Sigmoid colon (tissue), 7 donors: ENCODE data around the gene CAMTA1. TPM values are rescaled to one million over a fixed set of nuclear protein-coding genes. Genes with fewer than 3 reads are reported as not detected.

ENCODE experiments used
- DNase-seq: peaks from one replicate; pipeline ENCODE4 v3.0.0-alpha.2; 2019
- H3K27ac ChIP-seq, 4 donors: fragments of 200-600 bp; sonication (generic); one replicate each; pipeline ENCODE4 v1.5.1; 2016 to 2019; ENCODE audit warnings: mild to moderate bottlenecking in 1 of 4
- H3K27me3 ChIP-seq, 3 donors: fragments of 200-600 bp; sonication (generic); one replicate each; pipeline ENCODE4 v1.5.1; 2019; ENCODE audit warnings: mild to moderate bottlenecking in 1 of 3
- H3K36me3 ChIP-seq, 4 donors: fragments of 200-600 bp; sonication (generic); one replicate each; pipeline ENCODE4 v1.5.1; 2016 to 2019
- H3K4me1 ChIP-seq, 4 donors: fragments of 200-600 bp; sonication (generic); one replicate each; pipeline ENCODE4 v1.5.1; 2017 to 2019
- H3K4me3 ChIP-seq, 4 donors: fragments of 200-600 bp; sonication (generic); one replicate each; pipeline ENCODE4 v1.5.1; 2017 to 2019; ENCODE audit warnings: mild to moderate bottlenecking in 2 of 4, moderate library complexity in 1 of 4
- H3K9me3 ChIP-seq, 4 donors: fragments of 200-600 bp in 3 of 4; sonication (generic) in 3 of 4; one replicate each; pipeline versions ENCODE4 v1.5.1 to v1.6.1; 2013 to 2019
- EP300 ChIP-seq, 4 donors: sonication (generic); formaldehyde crosslinking; IDR thresholded peaks; one replicate each; pipeline ENCODE4 v1.6.1; 2017; ENCODE audit warnings: antibody characterized with exemption in 4 of 4
- POLR2A ChIP-seq, 2 donors: fragments of 450-650 bp; IDR thresholded peaks; one replicate each; pipeline ENCODE4 v1.6.1; 2016; ENCODE audit warnings: antibody characterized with exemption in 2 of 2, mild to moderate bottlenecking in 2 of 2, moderate library complexity in 2 of 2
- POLR2AphosphoS5 ChIP-seq, 4 donors: sonication (generic); formaldehyde crosslinking; IDR thresholded peaks; one replicate each; pipeline ENCODE4 v1.6.1; 2017; ENCODE audit warnings: antibody characterized with exemption in 4 of 4
- WGBS, 2 donors: extraction: QIAGEN DNeasy Blood & Tissue Kit; methylation state at CpG; one replicate each; pipeline ENCODE4 v1.1.7; 2013; 5-methylcytosine and 5-hydroxymethylcytosine counted together
- intact Hi-C: fragments of 100-400 bp; cut with DNase I; formaldehyde crosslinking; loops from one replicate; pipeline ENCODE4 v1.15.1; 2023
- polyA plus RNA-seq, 3 donors: library from polyadenylated mRNA; stranded (reverse); fragments of 200-250 nt; gene quantifications; one replicate each; pipeline ENCODE4 v1.2.3, GENCODE V29; 2013
- total RNA-seq, 4 donors: library from RNA; depleted of rRNA; stranded (reverse); fragments of >200 nt; gene quantifications; one replicate each; pipeline ENCODE4 v1.1.0, GENCODE V29; 2016
- TF ChIP-seq, protein P1 (sequence below), 4 experiments: fragments of 450-650 bp in 3 of 4; fragments of 200-600 bp in 1 of 4; IDR thresholded peaks; one replicate each; pipeline ENCODE4 v1.5.1; 2016 to 2019; ENCODE audit warnings: antibody characterized with exemption in 4 of 4, mild to moderate bottlenecking in 3 of 4, moderate library complexity in 2 of 4
- donor health status: healthy with polysubstance abuse.
- donor health status: Bipolar disorder and iron deficiency.
- donor health status: healthy.

Gene CAMTA1
- total and polyA plus RNA-seq, 7 donors = 97.9 to 196 (median 177) TPM

DNA sequence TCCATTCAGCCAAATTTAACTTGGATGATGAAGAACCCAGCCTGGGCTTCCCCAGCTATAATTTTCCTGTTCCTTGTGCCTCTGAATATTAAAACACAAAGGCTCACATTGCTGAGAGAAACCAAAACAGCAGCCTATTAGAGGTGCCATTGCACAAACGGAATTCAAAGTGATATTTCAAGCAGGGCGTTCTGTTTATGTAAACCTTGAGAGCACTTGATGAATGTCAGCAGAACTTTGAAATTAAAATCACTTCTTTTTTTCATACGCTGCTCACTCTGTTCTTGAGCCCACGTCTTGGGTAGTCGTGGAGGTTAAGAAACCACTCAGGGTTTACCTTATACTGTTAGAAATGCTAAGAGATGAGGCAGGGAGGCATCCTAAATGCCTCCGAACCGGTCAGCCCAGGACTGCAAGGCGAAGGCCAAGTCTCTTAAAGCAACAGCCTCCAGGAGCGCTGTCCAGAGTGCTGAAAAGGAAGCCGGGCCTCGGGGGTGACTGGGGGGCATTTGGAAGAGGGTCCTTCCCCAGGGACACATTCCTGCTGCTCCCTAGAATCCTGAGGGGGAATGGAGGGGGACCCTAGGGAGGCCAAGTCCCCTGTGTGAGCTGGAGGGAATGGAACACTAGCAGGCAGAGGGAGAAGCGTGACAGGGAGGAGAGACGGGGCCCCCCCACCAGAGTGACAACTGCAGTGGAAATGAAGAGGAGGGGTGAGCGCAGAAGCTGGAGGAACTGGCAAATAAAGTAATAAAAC lies 831.0 kb downstream of the CAMTA1 start:
- Histone ChIP-seq H3K9me3 (no peaks in the 10 kb centered on the region), H3K27me3 (peaks cover 0 to 17% (median 0%) of the 10 kb centered on the region in 3 donors), H3K4me3 (no peak overlapping the region), H3K36me3 (no peaks in the 10 kb centered on the region), H3K4me1 (no peaks in the 10 kb centered on the region), H3K27ac (no peak overlapping the region)
- intact Hi-C loops = no loop called here
- TF ChIP-seq POLR2A (IDR thresholded peaks at IDR 0.05) (no peak), POLR2AphosphoS5 (IDR thresholded peaks at IDR 0.05) (no peak), EP300 (IDR thresholded peaks at IDR 0.05) (no peak)
- TF ChIP-seq, protein P1, sequence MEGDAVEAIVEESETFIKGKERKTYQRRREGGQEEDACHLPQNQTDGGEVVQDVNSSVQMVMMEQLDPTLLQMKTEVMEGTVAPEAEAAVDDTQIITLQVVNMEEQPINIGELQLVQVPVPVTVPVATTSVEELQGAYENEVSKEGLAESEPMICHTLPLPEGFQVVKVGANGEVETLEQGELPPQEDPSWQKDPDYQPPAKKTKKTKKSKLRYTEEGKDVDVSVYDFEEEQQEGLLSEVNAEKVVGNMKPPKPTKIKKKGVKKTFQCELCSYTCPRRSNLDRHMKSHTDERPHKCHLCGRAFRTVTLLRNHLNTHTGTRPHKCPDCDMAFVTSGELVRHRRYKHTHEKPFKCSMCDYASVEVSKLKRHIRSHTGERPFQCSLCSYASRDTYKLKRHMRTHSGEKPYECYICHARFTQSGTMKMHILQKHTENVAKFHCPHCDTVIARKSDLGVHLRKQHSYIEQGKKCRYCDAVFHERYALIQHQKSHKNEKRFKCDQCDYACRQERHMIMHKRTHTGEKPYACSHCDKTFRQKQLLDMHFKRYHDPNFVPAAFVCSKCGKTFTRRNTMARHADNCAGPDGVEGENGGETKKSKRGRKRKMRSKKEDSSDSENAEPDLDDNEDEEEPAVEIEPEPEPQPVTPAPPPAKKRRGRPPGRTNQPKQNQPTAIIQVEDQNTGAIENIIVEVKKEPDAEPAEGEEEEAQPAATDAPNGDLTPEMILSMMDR (IDR thresholded peaks at IDR 0.05) = no peak
- DNase-seq = peak; percentile 60
- WGBS, 2 donors = 24 to 31% methylated on average over 14 of the region's 14 CpGs

DNA sequence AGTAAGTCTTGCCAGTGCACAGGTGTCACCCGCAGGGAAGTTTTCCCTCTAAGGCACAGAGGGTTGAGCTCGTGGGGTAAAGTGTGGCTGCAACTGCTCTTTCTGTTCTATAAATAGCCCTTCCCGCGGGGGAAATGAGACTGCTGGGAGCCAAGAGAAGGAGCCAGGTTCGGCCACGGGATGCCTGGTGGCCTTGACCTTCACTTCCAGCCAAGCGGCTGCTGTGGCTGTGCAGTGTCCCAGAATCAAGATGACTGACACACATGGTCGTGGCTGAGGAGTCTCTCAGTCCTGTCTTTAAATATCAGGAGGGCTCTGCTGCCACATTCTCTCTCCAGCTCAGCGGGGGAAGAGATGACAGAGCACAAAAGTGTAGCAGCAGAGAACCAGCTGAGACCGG lies 831.7 kb downstream of the CAMTA1 start:
- Histone ChIP-seq H3K36me3 (no peaks in the 10 kb centered on the region), H3K4me1 (no peaks in the 10 kb centered on the region), H3K9me3 (no peaks in the 10 kb centered on the region), H3K27me3 (peaks cover 0 to 17% (median 0%) of the 10 kb centered on the region in 3 donors), H3K27ac (no peak overlapping the region), H3K4me3 (no peak overlapping the region)
- intact Hi-C loops = no loop called here
- 40 to 50% methylated on average over 10 of the region's 10 CpGs for WGBS, 2 donors
- peak; percentile 39 for DNase-seq
- TF ChIP-seq POLR2AphosphoS5 (IDR thresholded peaks at IDR 0.05) = no peak
- TF ChIP-seq, protein P1 (IDR thresholded peaks at IDR 0.05) = no peak
- no peak for TF ChIP-seq POLR2A (IDR thresholded peaks at IDR 0.05)
- no peak for TF ChIP-seq EP300 (IDR thresholded peaks at IDR 0.05)

DNA sequence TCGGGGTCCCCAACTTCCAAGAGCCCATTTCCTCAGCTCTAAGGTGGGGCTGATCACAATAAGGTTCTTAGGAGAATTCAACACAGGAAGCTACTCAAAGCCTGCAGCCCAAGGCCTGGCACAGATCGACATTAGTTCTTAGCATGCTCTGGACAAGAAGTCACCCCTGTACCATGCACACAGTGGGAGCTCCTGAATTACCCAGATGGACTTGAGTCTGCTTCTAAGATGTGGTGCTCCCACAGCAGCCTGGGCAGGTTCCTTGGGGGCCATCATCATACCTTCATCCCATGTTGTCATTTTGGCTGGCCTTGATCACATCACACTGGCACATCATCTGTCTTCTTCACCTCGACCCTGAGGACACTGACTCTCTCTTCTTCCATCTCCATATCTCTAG lies 832.6 kb downstream of the CAMTA1 start:
- intact Hi-C loops = no loop called here
- Histone ChIP-seq H3K4me3 (no peak overlapping the region), H3K36me3 (no peaks in the 10 kb centered on the region), H3K4me1 (no peaks in the 10 kb centered on the region), H3K9me3 (no peaks in the 10 kb centered on the region), H3K27ac (no peak overlapping the region), H3K27me3 (peaks cover 0 to 17% (median 0%) of the 10 kb centered on the region in 3 donors)
- WGBS, 2 donors = 67 to 84% methylated on average over 3 of the region's 3 CpGs
- peak; percentile 22 for DNase-seq
- TF ChIP-seq EP300 (IDR thresholded peaks at IDR 0.05) (no peak), POLR2A (IDR thresholded peaks at IDR 0.05) (no peak), POLR2AphosphoS5 (IDR thresholded peaks at IDR 0.05) (no peak)
- TF ChIP-seq, protein P1 (IDR thresholded peaks at IDR 0.05) = no peak

DNA sequence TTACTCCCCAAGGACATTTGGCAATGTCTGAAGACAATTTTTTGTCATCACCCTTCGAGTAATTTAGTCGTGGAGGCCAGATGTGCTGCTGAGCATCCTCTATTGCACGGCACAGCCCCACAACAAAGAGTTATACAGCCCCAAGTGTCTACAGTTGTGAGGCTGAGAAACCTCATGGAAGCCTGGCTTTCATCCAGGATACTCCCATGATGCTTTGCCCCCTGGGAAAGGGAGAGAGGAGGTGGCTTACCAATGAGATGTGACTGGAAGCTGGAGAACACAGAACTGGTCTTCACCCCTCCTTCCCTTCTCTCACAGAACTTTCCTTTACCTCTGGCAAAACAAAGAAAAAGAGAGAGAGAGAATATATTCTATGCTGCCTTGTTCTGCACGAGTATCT lies 834.9 kb downstream of the CAMTA1 start:
- H3K27ac ChIP-seq = no peak overlapping the region
- H3K4me3 ChIP-seq = no peak overlapping the region
- no peaks in the 10 kb centered on the region for H3K36me3 ChIP-seq
- TF ChIP-seq EP300 (IDR thresholded peaks at IDR 0.05) (no peak), POLR2AphosphoS5 (IDR thresholded peaks at IDR 0.05) (no peak), POLR2A (IDR thresholded peaks at IDR 0.05) (no peak)
- TF ChIP-seq, protein P1 (IDR thresholded peaks at IDR 0.05) = no peak
- no peak for DNase-seq
- no peaks in the 10 kb centered on the region for H3K4me1 ChIP-seq
- H3K27me3 ChIP-seq = peaks cover 0 to 12% (median 0%) of the 10 kb centered on the region in 3 donors
- WGBS, 2 donors = 70 to 76% methylated on average over 4 of the region's 4 CpGs
- no peaks in the 10 kb centered on the region for H3K9me3 ChIP-seq
- intact Hi-C loops = no loop called here
